Smooth muscle cell of the brain vasculature (primary cell): ENCODE results near the gene SKIC2.
"Not testable (repeated sequence)": the region's sequence is repeated elsewhere in the genome, so short reads cannot be mapped to it uniquely, and the experiment has no call there.

Experiments used
- DNase-seq: peaks from one replicate; pipeline ENCODE4 v3.0.0-alpha.2; 2012; ENCODE audit warnings: low read depth, low spot score

The SKIC2 gene

GRCh38 chr6:31958741-31959739 is at the start of gene SKIC2, which contains the start of gene NELFE:
TSS of gene SKIC2 (plus strand) at chr6:31959175. CDS start at chr6:31959193, 18 bp downstream.
TSS of gene NELFE (minus strand) at chr6:31958971. CDS start at chr6:31958446, 525 bp downstream.
- peak; percentile 92 for DNase-seq

GRCh38 chr6:31909298-31909697 is 49.7 kb upstream of the SKIC2 start:
- DNase-seq: not testable (repeated sequence)

- no peak for DNase-seq
Measured at GRCh38 chr6:31911826-31912585, 47.0 kb upstream of the SKIC2 start.

GRCh38 chr6:31915351-31915750 is 43.6 kb upstream of the SKIC2 start:
- no peak for DNase-seq

GRCh38 chr6:31915756-31916155 is 43.2 kb upstream of the SKIC2 start:
- no peak for DNase-seq

GRCh38 chr6:31918069-31918720 is 40.8 kb upstream of the SKIC2 start:
- DNase-seq: no peak

- DNase-seq: no peak
Measured at GRCh38 chr6:31919624-31920303, 39.2 kb upstream of the SKIC2 start.

GRCh38 chr6:31920811-31921210 is 38.2 kb upstream of the SKIC2 start:
- DNase-seq: no peak

GRCh38 chr6:31922942-31923341 is 36.0 kb upstream of the SKIC2 start:
- no peak for DNase-seq

- DNase-seq: no peak
Measured at GRCh38 chr6:31927242-31927862, 31.6 kb upstream of the SKIC2 start, which contains the start of gene C2. TSS of gene C2 (plus strand) at chr6:31927717. CDS start at chr6:31927753, 36 bp downstream.

GRCh38 chr6:31927863-31928671 is 30.9 kb upstream of the SKIC2 start:
- DNase-seq: no peak

- DNase-seq: no peak
Measured at GRCh38 chr6:31928672-31928939, 30.4 kb upstream of the SKIC2 start.

GRCh38 chr6:31930962-31931361 is 28.0 kb upstream of the SKIC2 start:
- DNase-seq: no peak

- not testable (repeated sequence) for DNase-seq
Measured at GRCh38 chr6:31932137-31932536, 26.8 kb upstream of the SKIC2 start.

GRCh38 chr6:31933537-31933936 is 25.4 kb upstream of the SKIC2 start:
- DNase-seq: no peak

GRCh38 chr6:31935021-31935420 is 24.0 kb upstream of the SKIC2 start:
- DNase-seq: no peak

GRCh38 chr6:31935823-31936222 is 23.2 kb upstream of the SKIC2 start:
- no peak for DNase-seq

- DNase-seq: no peak
Measured at GRCh38 chr6:31940256-31940664, 18.7 kb upstream of the SKIC2 start.

GRCh38 chr6:31943742-31944141 is 15.2 kb upstream of the SKIC2 start:
- DNase-seq: no peak

- no peak for DNase-seq
Measured at GRCh38 chr6:31945154-31945506, 13.8 kb upstream of the SKIC2 start.
